ENCODE measurements around the gene DUSP9. TPM values are rescaled to one million over a fixed set of nuclear protein-coding genes. Genes with fewer than 3 reads are reported as not detected.

DUSP9 gene
- polyA plus RNA-seq, 1 donor (not counting 4 experiments of a cell fraction or from before 2014, with no cell fraction given): 0.47 TPM

GRCh38 chrX:153623310-153624029 lies 23.5 kb upstream of the DUSP9 start:
- H3K4me2 ChIP-seq (ENCODE audit: control insufficient read depth, extremely low read depth, insufficient read depth, low read depth, low read length): no peak overlapping the region

GRCh38 chrX:153624196-153625091 lies 22.6 kb upstream of the DUSP9 start:
- TF ChIP-seq CTCF (optimal IDR thresholded peaks at IDR 0.05 in 1 of 3, IDR thresholded peaks at IDR 0.05 in 1 of 3, conservative IDR thresholded peaks at IDR 0.05 in 1 of 3; ENCODE audit: extremely low read depth in 1 of 3, insufficient read depth in 2 of 3, low read length in 3 of 3) (no peak), EZH2 (IDR thresholded peaks at IDR 0.05; ENCODE audit: low read length) (no peak)
- Histone ChIP-seq H3K4me3 (ENCODE audit: control insufficient read depth in 2 of 3, extremely low read depth in 1 of 3, insufficient read depth in 2 of 3, low read depth in 1 of 3, low read length in 3 of 3) (no peak overlapping the region), H3K27ac (ENCODE audit: control insufficient read depth, insufficient read depth, low read length) (no peak overlapping the region), H4K20me1 (ENCODE audit: control insufficient read depth, extremely low read depth, insufficient read depth, low read length) (no peaks in the 10 kb centered on the region), H2AFZ (ENCODE audit: control insufficient read depth, low read length) (no peak overlapping the region), H3K4me2 (ENCODE audit: control insufficient read depth, extremely low read depth, insufficient read depth, low read depth, low read length) (no peak overlapping the region), H3K9ac (ENCODE audit: control insufficient read depth, extremely low read depth, insufficient read depth, low read length) (no peak overlapping the region), H3K4me1 (ENCODE audit: control insufficient read depth, extremely low read depth, insufficient read depth, low read length) (no peaks in the 10 kb centered on the region), H3K36me3 (ENCODE audit: control insufficient read depth in 2 of 2, extremely low read depth in 1 of 2, insufficient read depth in 2 of 2, low read length in 2 of 2) (no peaks in the 10 kb centered on the region), H3K9me3 (ENCODE audit: control insufficient read depth, low read depth, low read length) (no peaks in the 10 kb centered on the region), H3K27me3 (ENCODE audit: control insufficient read depth, extremely low read depth, insufficient read depth, low read length) (no peaks in the 10 kb centered on the region), H3K79me2 (ENCODE audit: control insufficient read depth, insufficient read depth, low read length) (no peaks in the 10 kb centered on the region), H3K9me1 (ENCODE audit: control insufficient read depth, extremely low read depth, insufficient read depth, low read length) (no peaks in the 10 kb centered on the region)
- no peak for DNase-seq (ENCODE audit: low read depth, low spot score)
- FAIRE-seq: no peak
- dilution Hi-C loops (cut with MboI; ENCODE audit: extremely low pct_ligation_motif_present, low sequenced_read_pairs): no loop called here

More at GRCh38 chrX:153623310-153624029, 23.5 kb upstream of the DUSP9 start:
- Histone ChIP-seq H3K79me2 (ENCODE audit: control insufficient read depth, insufficient read depth, low read length) (no peaks in the 10 kb centered on the region), H3K4me1 (ENCODE audit: control insufficient read depth, extremely low read depth, insufficient read depth, low read length) (no peaks in the 10 kb centered on the region), H3K27me3 (ENCODE audit: control insufficient read depth, extremely low read depth, insufficient read depth, low read length) (no peaks in the 10 kb centered on the region), H3K27ac (ENCODE audit: control insufficient read depth, insufficient read depth, low read length) (no peak overlapping the region), H4K20me1 (ENCODE audit: control insufficient read depth, extremely low read depth, insufficient read depth, low read length) (no peaks in the 10 kb centered on the region), H3K9me3 (ENCODE audit: control insufficient read depth, low read depth, low read length) (no peaks in the 10 kb centered on the region), H2AFZ (ENCODE audit: control insufficient read depth, low read length) (no peak overlapping the region), H3K36me3 (ENCODE audit: control insufficient read depth in 2 of 2, extremely low read depth in 1 of 2, insufficient read depth in 2 of 2, low read length in 2 of 2) (no peaks in the 10 kb centered on the region), H3K9me1 (ENCODE audit: control insufficient read depth, extremely low read depth, insufficient read depth, low read length) (no peaks in the 10 kb centered on the region), H3K9ac (ENCODE audit: control insufficient read depth, extremely low read depth, insufficient read depth, low read length) (no peak overlapping the region), H3K4me3 (ENCODE audit: control insufficient read depth in 2 of 3, extremely low read depth in 1 of 3, insufficient read depth in 2 of 3, low read depth in 1 of 3, low read length in 3 of 3) (no peak overlapping the region)
- TF ChIP-seq CTCF (optimal IDR thresholded peaks at IDR 0.05 in 1 of 3, IDR thresholded peaks at IDR 0.05 in 1 of 3, conservative IDR thresholded peaks at IDR 0.05 in 1 of 3; ENCODE audit: extremely low read depth in 1 of 3, insufficient read depth in 2 of 3, low read length in 3 of 3): no peak
- no peak for TF ChIP-seq EZH2 (IDR thresholded peaks at IDR 0.05; ENCODE audit: low read length)
- DNase-seq (ENCODE audit: low read depth, low spot score) (no peak), FAIRE-seq (no peak)
- dilution Hi-C loops (cut with MboI; ENCODE audit: extremely low pct_ligation_motif_present, low sequenced_read_pairs): no loop called here

Data from keratinocyte (primary cell).